Hippocampal formation (tissue), 2 donors: ENCODE data around the gene SLC38A3.
A peak's percentile ranks its signal among the peaks of the same experiment; 100 is the strongest.

ENCODE experiments used
- DNase-seq, 2 donors: peaks; one replicate each; lab custom pipeline; 2025; lab: John Stamatoyannopoulos, UW

The SLC38A3 gene

GRCh38 chr3:50192124-50192523, 12.9 kb upstream of the SLC38A3 start:
- DNase-seq = no peak

- peak; percentile 13 to 43 for DNase-seq
These were observed 12.4 kb upstream of the SLC38A3 start for GRCh38 chr3:50192689-50193141.

DNA sequence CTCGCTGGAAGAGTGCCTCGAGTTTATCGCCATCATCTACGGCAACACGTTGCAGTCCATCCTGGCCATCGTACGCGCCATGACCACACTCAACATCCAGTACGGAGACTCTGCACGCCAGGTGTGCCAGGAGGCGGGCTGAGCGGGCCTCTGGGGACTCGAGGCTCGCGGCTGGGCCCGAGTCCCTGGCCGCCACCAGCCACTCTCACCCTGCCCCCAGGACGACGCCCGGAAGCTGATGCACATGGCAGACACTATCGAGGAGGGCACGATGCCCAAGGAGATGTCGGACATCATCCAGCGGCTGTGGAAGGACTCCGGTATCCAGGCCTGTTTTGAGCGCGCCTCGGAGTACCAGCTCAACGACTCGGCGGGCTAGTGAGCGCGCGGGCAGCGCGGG, 11.8 kb upstream of the SLC38A3 start:
- no peak for DNase-seq

- DNase-seq = no peak
These were observed 11.3 kb upstream of the SLC38A3 start for GRCh38 chr3:50193746-50194127.

DNA sequence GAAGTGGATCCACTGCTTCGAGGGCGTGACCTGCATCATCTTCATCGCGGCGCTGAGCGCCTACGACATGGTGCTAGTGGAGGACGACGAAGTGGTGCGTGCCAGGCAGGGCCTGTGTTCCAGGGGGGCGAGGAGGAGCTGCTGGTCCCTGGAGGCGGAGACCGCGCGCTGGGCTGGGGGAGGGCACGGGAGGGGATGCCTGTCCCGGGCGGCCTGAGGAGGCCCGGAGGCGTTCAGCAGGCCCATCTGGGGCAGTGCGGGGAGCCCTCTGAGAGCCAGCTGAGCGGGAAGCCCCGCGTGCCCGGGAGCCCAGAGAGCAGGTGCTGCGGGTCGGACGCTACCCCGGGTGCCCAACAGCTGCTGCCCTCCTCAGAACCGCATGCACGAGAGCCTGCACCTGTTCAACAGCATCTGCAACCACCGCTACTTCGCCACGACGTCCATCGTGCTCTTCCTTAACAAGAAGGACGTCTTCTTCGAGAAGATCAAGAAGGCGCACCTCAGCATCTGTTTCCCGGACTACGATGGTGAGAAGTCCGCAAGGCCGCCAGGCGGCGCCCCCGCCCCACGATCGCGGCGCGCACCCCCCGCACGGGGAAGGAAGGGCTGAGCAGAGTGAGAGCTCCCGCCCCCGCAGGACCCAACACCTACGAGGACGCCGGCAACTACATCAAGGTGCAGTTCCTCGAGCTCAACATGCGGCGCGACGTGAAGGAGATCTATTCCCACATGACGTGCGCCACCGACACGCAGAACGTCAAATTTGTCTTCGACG, 10.8 kb upstream of the SLC38A3 start:
- DNase-seq = peak; percentile 26 to 68

DNA sequence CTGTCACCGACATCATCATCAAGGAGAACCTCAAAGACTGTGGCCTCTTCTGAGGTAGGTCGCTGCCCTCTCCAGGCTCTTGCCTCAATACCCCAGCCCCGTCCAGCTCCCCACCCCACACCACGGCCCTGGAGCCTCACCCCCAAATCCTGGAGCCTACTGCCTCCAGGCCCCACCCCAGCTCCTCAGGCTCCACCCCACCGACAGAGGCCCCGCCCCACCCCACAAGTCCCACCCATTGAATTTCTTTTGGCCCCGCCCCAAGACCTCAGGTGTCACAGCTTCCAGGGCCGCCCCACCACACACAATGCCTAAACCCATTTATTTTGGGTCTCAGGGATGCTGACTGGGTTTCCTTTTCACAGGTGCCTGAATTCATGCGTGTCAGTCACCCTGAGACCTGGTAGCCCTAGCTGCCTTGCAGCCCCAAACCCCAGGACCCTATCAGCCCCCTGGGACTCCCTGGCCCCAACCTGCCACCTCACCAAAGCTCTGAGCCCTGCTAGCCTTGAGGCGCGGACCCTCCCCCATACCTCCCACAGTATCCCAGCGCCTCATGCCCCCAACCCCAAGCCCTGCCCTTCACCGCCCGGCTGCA, 10.1 kb upstream of the SLC38A3 start:
- no peak for DNase-seq

GRCh38 chr3:50195501-50196252, 9.4 kb upstream of the SLC38A3 start:
- DNase-seq = no peak

DNA sequence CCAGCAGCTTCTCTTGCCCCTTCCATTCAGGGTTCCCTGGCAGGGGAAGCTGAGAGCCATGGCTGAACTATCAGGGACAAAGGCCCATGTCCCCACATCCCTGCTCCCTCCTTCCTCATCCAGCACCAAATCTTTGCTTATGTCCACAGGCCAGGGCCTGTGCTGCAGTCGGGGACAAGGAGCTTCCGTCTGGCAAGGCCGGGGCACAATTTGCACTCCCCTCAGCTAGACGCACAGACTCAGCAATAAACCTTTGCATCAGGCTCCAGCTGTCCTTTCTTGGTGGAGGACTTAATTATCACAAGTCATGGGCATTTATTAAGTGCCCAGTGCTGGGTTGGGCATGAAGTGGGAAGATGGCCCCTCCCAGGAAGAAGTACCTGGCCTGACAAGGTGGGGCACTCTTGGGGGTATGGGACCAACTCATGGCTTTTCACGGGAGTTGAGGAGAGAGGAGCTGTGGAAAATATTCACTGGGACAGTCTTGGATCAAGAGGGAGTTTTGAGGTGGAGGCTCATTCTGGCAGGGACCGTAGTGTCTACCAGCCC, 8.7 kb upstream of the SLC38A3 start:
- DNase-seq = no peak

GRCh38 chr3:50201573-50202315, 3.3 kb upstream of the SLC38A3 start:
- no peak for DNase-seq

DNA sequence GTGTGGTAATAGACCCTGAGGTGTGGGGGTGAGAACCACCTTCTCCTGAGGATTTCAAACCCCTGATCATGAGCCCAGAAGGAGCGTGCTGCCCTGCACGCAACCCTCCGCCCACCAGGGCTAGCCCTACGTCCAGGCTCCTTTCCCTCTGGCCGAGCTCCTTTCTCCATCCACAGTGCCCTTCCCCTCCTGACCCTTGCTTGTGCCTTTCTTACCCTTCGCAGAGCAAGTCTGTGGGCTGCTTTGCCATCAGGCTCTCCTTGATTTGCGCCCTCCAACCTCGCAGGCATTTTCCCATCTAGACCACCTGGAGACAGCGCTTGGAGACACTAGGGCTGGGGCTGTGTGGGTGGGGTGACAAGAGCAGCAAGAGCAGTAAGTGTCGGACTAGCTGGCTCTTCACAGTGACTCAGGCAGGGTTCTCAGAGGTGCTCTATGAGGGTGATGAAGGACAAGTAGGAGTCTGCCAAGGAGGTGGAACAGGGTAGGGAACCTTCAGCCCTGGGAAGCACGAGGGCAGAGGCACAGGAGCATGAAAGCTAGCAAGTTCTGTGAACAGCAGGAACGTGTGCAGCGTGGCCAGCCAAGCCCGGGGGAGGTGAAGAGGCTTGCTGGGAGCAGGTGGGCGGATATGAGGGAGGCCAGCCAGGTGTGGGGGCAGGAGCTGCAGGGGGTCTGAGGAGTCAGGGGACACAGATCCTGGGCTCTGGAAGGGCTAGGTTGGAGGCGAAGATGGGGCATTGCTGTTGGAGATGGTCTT, 2.5 kb upstream of the SLC38A3 start:
- DNase-seq = no peak

GRCh38 chr3:50203113-50203808, 1.8 kb upstream of the SLC38A3 start:
- no peak for DNase-seq

DNA sequence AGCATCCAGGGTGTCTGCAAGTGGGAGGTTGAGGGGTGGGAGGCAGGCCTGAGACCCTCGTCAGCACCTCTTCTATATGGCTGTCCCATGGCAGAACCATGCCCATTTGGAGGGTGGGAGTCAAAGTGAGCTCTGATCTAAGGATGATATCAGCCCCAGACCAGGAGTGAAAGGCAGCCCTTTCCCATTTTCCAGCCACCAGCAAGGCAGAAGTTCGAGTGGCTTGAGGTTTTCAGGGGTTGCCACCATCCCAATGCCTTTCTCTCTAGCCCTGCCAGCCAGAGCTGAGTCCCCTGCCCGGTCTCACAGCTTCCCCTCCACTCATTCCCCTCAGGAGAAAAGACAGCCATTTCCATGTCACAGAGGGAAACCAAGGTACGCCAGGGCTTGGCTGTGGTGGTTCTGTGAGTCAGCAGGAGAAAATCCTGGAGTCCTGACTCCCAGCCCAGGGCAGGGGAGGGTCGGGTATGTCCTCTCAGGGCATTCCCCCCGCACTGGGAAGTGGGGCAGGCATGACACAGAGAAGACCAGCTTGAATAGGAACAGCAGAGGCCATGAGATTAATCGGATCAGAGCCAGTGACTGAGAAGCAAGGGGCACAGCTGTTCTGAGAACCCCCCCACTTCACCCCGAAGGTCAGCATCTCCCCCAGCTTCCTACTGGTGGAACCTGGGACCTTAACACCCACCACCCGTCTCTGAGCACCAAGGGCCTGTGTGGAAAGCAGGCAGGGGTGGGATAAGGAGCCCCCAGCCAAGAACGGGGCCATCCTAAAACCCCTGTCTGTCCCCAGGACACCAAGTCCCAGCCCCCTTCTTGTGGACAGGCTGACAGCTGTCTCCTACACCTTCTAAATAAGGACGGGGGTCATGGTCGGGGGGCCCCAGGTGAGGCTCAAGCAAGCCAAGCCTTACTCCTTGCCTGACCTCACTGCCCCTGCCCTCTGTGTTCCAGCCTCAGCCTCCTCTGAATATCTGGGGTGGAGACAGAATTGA, 965 bp upstream of the SLC38A3 start:
- DNase-seq = no peak

DNA sequence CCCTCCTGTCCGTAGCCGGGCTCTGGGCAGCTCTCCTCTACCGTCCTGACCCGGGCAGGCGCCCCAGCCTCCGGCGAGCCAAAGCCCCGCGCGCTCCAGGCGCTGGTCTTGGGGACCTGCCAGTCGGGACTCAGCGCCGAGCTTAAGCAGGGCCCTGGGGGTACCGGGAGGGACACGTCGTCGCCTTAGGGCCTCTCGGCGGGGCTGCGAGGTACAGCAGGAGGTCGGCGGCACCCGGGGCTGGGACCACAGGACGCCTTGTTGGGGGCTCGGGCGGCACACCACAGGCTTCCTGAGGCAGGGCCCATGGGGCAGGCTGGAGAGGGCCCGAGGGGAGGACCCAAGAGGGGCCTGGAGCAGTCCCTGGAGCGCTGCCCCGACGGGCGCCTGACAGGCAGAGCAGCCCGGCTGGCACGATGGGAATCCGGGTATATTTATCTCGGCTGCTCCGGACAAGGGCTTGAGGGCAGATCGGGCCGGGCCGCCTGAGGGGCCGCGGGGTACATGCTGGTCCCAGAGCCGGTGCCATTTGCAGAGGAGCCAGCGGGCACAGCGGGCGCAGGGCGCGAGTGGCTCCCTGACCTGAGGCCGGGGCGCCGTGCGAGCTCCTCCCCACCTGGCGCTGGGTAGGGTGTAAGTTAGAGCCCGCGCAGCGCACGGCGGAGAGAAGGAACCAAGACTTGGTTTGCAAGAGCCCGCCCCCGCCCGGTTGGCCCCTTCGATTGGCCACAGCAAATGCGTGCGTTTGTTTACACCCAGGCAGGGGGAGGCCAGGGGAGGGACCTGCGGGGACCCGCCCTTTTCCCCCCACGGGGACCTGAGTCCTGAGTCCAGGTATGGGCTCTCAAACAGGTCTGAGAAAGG, 574 bp downstream of the SLC38A3 start:
- no peak for DNase-seq

- no peak for DNase-seq
These were observed 2.4 kb downstream of the SLC38A3 start for GRCh38 chr3:50207359-50208042.

GRCh38 chr3:50208677-50209344, 3.7 kb downstream of the SLC38A3 start:
- DNase-seq = no peak

- DNase-seq = no peak
These were observed 5.1 kb downstream of the SLC38A3 start for GRCh38 chr3:50210176-50210509.
